ENCODE results near the gene STON1.

STON1 gene

GRCh38 chr2:48529676-48530032 is 300 bp upstream of the STON1 start:
- peaks cover 0 to 8% of the 10 kb centered on the region in 2 donors for H3K36me3 ChIP-seq (ENCODE audit: control insufficient read depth in 1 of 2, insufficient read depth in 2 of 2, low read length in 2 of 2)
- no peak overlapping the region for H3K27ac ChIP-seq (ENCODE audit: low read length)
- H3K4me1 ChIP-seq (ENCODE audit: control insufficient read depth in 1 of 2, insufficient read depth in 2 of 2, low read length in 2 of 2): peaks cover 6 to 37% of the 10 kb centered on the region in 2 donors
- no peaks in the 10 kb centered on the region for H3K27me3 ChIP-seq (ENCODE audit: low read depth, low read length)
- H3K4me3 ChIP-seq (ENCODE audit: low read depth in 1 of 2, low read length in 2 of 2): peak overlapping the region in 1 of 2 donors; percentile 95
- H3K9me3 ChIP-seq (ENCODE audit: control insufficient read depth in 1 of 2, low read length in 2 of 2): no peaks in the 10 kb centered on the region

- peaks cover 6 to 28% of the 10 kb centered on the region in 2 donors for H3K4me1 ChIP-seq (ENCODE audit: control insufficient read depth in 1 of 2, insufficient read depth in 2 of 2, low read length in 2 of 2)
- peak overlapping the region; percentile 91 for H3K27ac ChIP-seq (ENCODE audit: low read length)
- peak overlapping the region; percentile 79 to 95 for H3K4me3 ChIP-seq (ENCODE audit: low read depth in 1 of 2, low read length in 2 of 2)
Observed at GRCh38 chr2:48531141-48531648, 1.2 kb downstream of the STON1 start.

GRCh38 chr2:48532174-48532573 is 2.2 kb downstream of the STON1 start:
- no peaks in the 10 kb centered on the region for H3K9me3 ChIP-seq (ENCODE audit: control insufficient read depth in 1 of 2, low read length in 2 of 2)
- peaks cover 0 to 8% of the 10 kb centered on the region in 2 donors for H3K36me3 ChIP-seq (ENCODE audit: control insufficient read depth in 1 of 2, insufficient read depth in 2 of 2, low read length in 2 of 2)
- peak overlapping the region; percentile 10 for H3K27ac ChIP-seq (ENCODE audit: low read length)
- peaks cover 6 to 28% of the 10 kb centered on the region in 2 donors for H3K4me1 ChIP-seq (ENCODE audit: control insufficient read depth in 1 of 2, insufficient read depth in 2 of 2, low read length in 2 of 2)
- no peaks in the 10 kb centered on the region for H3K27me3 ChIP-seq (ENCODE audit: low read depth, low read length)
- peak overlapping the region in 1 of 2 donors; percentile 95 for H3K4me3 ChIP-seq (ENCODE audit: low read depth in 1 of 2, low read length in 2 of 2)

More at GRCh38 chr2:48531141-48531648, 1.2 kb downstream of the STON1 start:
- Histone ChIP-seq H3K27me3 (ENCODE audit: low read depth, low read length) (no peaks in the 10 kb centered on the region), H3K36me3 (ENCODE audit: control insufficient read depth in 1 of 2, insufficient read depth in 2 of 2, low read length in 2 of 2) (peaks cover 0 to 8% of the 10 kb centered on the region in 2 donors), H3K9me3 (ENCODE audit: control insufficient read depth in 1 of 2, low read length in 2 of 2) (no peaks in the 10 kb centered on the region)

- no peaks in the 10 kb centered on the region for H3K9me3 ChIP-seq (ENCODE audit: control insufficient read depth in 1 of 2, low read length in 2 of 2)
- H3K27me3 ChIP-seq (ENCODE audit: low read depth, low read length): no peaks in the 10 kb centered on the region
- H3K36me3 ChIP-seq (ENCODE audit: control insufficient read depth in 1 of 2, insufficient read depth in 2 of 2, low read length in 2 of 2): peaks cover 0 to 8% of the 10 kb centered on the region in 2 donors
- no peak overlapping the region for H3K4me3 ChIP-seq (ENCODE audit: low read depth in 1 of 2, low read length in 2 of 2)
- peaks cover 6 to 22% of the 10 kb centered on the region in 2 donors for H3K4me1 ChIP-seq (ENCODE audit: control insufficient read depth in 1 of 2, insufficient read depth in 2 of 2, low read length in 2 of 2)
- peak overlapping the region; percentile 10 for H3K27ac ChIP-seq (ENCODE audit: low read length)
Observed at GRCh38 chr2:48532824-48533223, 2.9 kb downstream of the STON1 start.

GRCh38 chr2:48534781-48535180 is 4.8 kb downstream of the STON1 start:
- peaks cover 0 to 9% of the 10 kb centered on the region in 2 donors for H3K4me1 ChIP-seq (ENCODE audit: control insufficient read depth in 1 of 2, insufficient read depth in 2 of 2, low read length in 2 of 2)
- no peak overlapping the region for H3K27ac ChIP-seq (ENCODE audit: low read length)
- peaks cover 0 to 8% of the 10 kb centered on the region in 2 donors for H3K36me3 ChIP-seq (ENCODE audit: control insufficient read depth in 1 of 2, insufficient read depth in 2 of 2, low read length in 2 of 2)
- H3K9me3 ChIP-seq (ENCODE audit: control insufficient read depth in 1 of 2, low read length in 2 of 2): no peaks in the 10 kb centered on the region
- no peak overlapping the region for H3K4me3 ChIP-seq (ENCODE audit: low read depth in 1 of 2, low read length in 2 of 2)
- no peaks in the 10 kb centered on the region for H3K27me3 ChIP-seq (ENCODE audit: low read depth, low read length)

- Histone ChIP-seq H3K36me3 (ENCODE audit: control insufficient read depth in 1 of 2, insufficient read depth in 2 of 2, low read length in 2 of 2) (no peaks in the 10 kb centered on the region), H3K4me3 (ENCODE audit: low read depth in 1 of 2, low read length in 2 of 2) (no peak overlapping the region), H3K9me3 (ENCODE audit: control insufficient read depth in 1 of 2, low read length in 2 of 2) (no peaks in the 10 kb centered on the region), H3K27me3 (ENCODE audit: low read depth, low read length) (no peaks in the 10 kb centered on the region), H3K4me1 (ENCODE audit: control insufficient read depth in 1 of 2, insufficient read depth in 2 of 2, low read length in 2 of 2) (peaks cover 0 to 8% of the 10 kb centered on the region in 2 donors), H3K27ac (ENCODE audit: low read length) (peak overlapping the region; percentile 8)
Observed at GRCh38 chr2:48540237-48540935, 10.4 kb downstream of the STON1 start.

GRCh38 chr2:48541666-48542389 is 11.9 kb downstream of the STON1 start:
- Histone ChIP-seq H3K36me3 (ENCODE audit: control insufficient read depth in 1 of 2, insufficient read depth in 2 of 2, low read length in 2 of 2) (no peaks in the 10 kb centered on the region), H3K9me3 (ENCODE audit: control insufficient read depth in 1 of 2, low read length in 2 of 2) (no peaks in the 10 kb centered on the region), H3K27me3 (ENCODE audit: low read depth, low read length) (no peaks in the 10 kb centered on the region), H3K4me1 (ENCODE audit: control insufficient read depth in 1 of 2, insufficient read depth in 2 of 2, low read length in 2 of 2) (peaks cover 0 to 17% of the 10 kb centered on the region in 2 donors), H3K4me3 (ENCODE audit: low read depth in 1 of 2, low read length in 2 of 2) (no peak overlapping the region), H3K27ac (ENCODE audit: low read length) (peak overlapping the region; percentile 1)

GRCh38 chr2:48543895-48544294 is 13.9 kb downstream of the STON1 start:
- Histone ChIP-seq H3K4me1 (ENCODE audit: control insufficient read depth in 1 of 2, insufficient read depth in 2 of 2, low read length in 2 of 2) (peaks cover 0 to 30% of the 10 kb centered on the region in 2 donors), H3K27ac (ENCODE audit: low read length) (no peak overlapping the region), H3K4me3 (ENCODE audit: low read depth in 1 of 2, low read length in 2 of 2) (no peak overlapping the region)

GRCh38 chr2:48545244-48545643 is 15.3 kb downstream of the STON1 start:
- no peaks in the 10 kb centered on the region for H3K9me3 ChIP-seq (ENCODE audit: control insufficient read depth in 1 of 2, low read length in 2 of 2)
- H3K4me1 ChIP-seq (ENCODE audit: control insufficient read depth in 1 of 2, insufficient read depth in 2 of 2, low read length in 2 of 2): peaks cover 0 to 35% of the 10 kb centered on the region in 2 donors
- H3K4me3 ChIP-seq (ENCODE audit: low read depth in 1 of 2, low read length in 2 of 2): no peak overlapping the region
- H3K27me3 ChIP-seq (ENCODE audit: low read depth, low read length): no peaks in the 10 kb centered on the region
- H3K36me3 ChIP-seq (ENCODE audit: control insufficient read depth in 1 of 2, insufficient read depth in 2 of 2, low read length in 2 of 2): no peaks in the 10 kb centered on the region
- H3K27ac ChIP-seq (ENCODE audit: low read length): peak overlapping the region; percentile 64

More at GRCh38 chr2:48543895-48544294, 13.9 kb downstream of the STON1 start:
- H3K27me3 ChIP-seq (ENCODE audit: low read depth, low read length): no peaks in the 10 kb centered on the region
- H3K36me3 ChIP-seq (ENCODE audit: control insufficient read depth in 1 of 2, insufficient read depth in 2 of 2, low read length in 2 of 2): no peaks in the 10 kb centered on the region
- H3K9me3 ChIP-seq (ENCODE audit: control insufficient read depth in 1 of 2, low read length in 2 of 2): no peaks in the 10 kb centered on the region

- Histone ChIP-seq H3K4me1 (ENCODE audit: control insufficient read depth in 1 of 2, insufficient read depth in 2 of 2, low read length in 2 of 2) (peaks cover 0 to 37% of the 10 kb centered on the region in 2 donors), H3K4me3 (ENCODE audit: low read depth in 1 of 2, low read length in 2 of 2) (peak overlapping the region in 1 of 2 donors; percentile 12), H3K36me3 (ENCODE audit: control insufficient read depth in 1 of 2, insufficient read depth in 2 of 2, low read length in 2 of 2) (no peaks in the 10 kb centered on the region), H3K27ac (ENCODE audit: low read length) (peak overlapping the region; percentile 76), H3K9me3 (ENCODE audit: control insufficient read depth in 1 of 2, low read length in 2 of 2) (no peaks in the 10 kb centered on the region), H3K27me3 (ENCODE audit: low read depth, low read length) (no peaks in the 10 kb centered on the region)
Observed at GRCh38 chr2:48548840-48549239, 18.9 kb downstream of the STON1 start.

GRCh38 chr2:48549972-48550371 is 20.0 kb downstream of the STON1 start:
- peaks cover 0 to 36% of the 10 kb centered on the region in 2 donors for H3K4me1 ChIP-seq (ENCODE audit: control insufficient read depth in 1 of 2, insufficient read depth in 2 of 2, low read length in 2 of 2)

More at GRCh38 chr2:48549972-48550371, 20.0 kb downstream of the STON1 start:
- Histone ChIP-seq H3K4me3 (ENCODE audit: low read depth in 1 of 2, low read length in 2 of 2) (no peak overlapping the region), H3K27me3 (ENCODE audit: low read depth, low read length) (no peaks in the 10 kb centered on the region), H3K27ac (ENCODE audit: low read length) (no peak overlapping the region), H3K9me3 (ENCODE audit: control insufficient read depth in 1 of 2, low read length in 2 of 2) (no peaks in the 10 kb centered on the region), H3K36me3 (ENCODE audit: control insufficient read depth in 1 of 2, insufficient read depth in 2 of 2, low read length in 2 of 2) (no peaks in the 10 kb centered on the region)

Measured in muscle layer of duodenum (tissue), 2 donors.